Measurements from ENCODE around the gene RPP25L. TPM values are rescaled to one million over a fixed set of nuclear protein-coding genes. Genes with fewer than 3 reads are reported as not detected.
A peak's percentile ranks its signal among the peaks of the same experiment; 100 is the strongest.

RPP25L gene
- total RNA-seq, 1 experiment from 2014 or later = 46.0 TPM

DNA sequence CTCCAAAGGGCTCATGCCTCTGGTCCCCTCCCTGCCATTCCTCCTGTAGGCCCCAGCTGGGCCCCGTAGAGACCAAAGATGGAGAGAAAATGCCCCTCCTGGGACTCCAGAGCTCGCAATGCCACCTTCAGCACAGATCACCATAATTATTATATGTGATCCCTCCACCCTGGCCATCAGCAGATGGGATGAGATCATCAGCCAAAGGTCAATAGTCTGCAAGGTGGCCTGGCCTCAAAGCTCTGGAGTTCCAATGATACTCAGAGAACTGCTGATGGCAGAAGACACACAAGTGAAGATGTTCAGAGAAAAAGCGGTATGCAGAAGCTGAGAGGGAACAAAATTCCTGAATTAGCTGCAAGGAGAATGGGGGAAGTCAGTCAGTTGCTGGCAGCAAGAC, 5.0 kb downstream of the RPP25L start:
- H3K36me3 ChIP-seq (replicated peaks; ENCODE audit: control insufficient read depth, insufficient read depth, low read length) = no peaks in the 10 kb centered on the region
- no peak for DNase-seq
- H3K27me3 ChIP-seq (ENCODE audit: control insufficient read depth, insufficient read depth, low read length) = no peaks in the 10 kb centered on the region
- H3K4me3 ChIP-seq (ENCODE audit: insufficient read depth, low read depth, low read length) = no peak overlapping the region

DNA sequence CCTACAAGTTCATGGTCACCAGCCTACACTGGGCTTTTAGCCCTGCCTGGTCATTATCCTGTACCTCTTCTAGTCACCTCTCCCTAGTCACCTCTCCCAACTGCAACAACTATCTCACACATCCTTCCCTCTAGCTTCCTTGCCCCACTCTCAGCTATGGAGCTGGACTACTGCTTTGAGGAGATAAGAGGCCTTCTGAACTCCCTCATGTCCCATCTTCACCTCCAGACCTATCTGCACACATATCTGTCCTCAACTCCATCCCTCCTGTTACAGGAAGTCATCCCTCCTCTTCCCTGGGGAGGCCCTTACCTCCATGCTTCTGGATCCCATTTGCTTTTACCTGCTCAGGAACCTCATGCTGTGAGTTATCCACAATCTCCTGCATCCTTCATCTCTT, 5.7 kb downstream of the RPP25L start:
- no peak overlapping the region for H3K4me3 ChIP-seq (ENCODE audit: insufficient read depth, low read depth, low read length)
- H3K27me3 ChIP-seq (ENCODE audit: control insufficient read depth, insufficient read depth, low read length) = no peaks in the 10 kb centered on the region
- no peak for DNase-seq
- H3K36me3 ChIP-seq (replicated peaks; ENCODE audit: control insufficient read depth, insufficient read depth, low read length) = no peaks in the 10 kb centered on the region

DNA sequence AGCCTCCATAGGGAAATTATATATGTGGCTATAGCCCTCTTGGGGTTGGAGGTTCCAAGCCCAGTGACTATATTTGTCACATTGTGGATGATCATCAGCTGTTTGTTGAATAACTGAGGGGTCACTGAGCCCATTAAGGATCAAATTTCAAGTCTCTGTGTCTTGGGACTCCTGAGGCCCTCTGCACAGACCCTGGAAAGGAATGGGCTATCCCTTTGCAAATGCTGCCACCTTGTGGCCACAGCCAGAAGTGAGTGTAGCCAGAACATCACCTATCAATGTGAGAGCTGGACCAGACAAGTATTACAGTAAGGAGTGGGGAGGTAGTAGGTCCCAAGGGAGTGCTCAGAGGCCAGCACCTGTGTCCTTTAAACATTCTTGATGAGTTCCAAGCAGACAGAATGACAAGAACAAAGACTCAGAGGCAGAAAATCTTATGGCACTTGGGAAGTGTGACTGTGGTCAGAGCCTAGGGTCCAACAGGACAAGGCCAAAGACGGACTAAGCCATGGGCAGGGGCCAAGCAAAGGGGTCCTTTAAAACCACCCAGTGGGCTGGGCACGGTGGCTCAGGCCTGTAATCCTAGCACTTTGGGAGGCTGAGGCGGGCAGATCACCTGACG, 8.2 kb downstream of the RPP25L start:
- Histone ChIP-seq H3K4me3 (ENCODE audit: insufficient read depth, low read depth, low read length) (no peak overlapping the region), H3K36me3 (replicated peaks; ENCODE audit: control insufficient read depth, insufficient read depth, low read length) (no peaks in the 10 kb centered on the region), H3K27me3 (ENCODE audit: control insufficient read depth, insufficient read depth, low read length) (no peaks in the 10 kb centered on the region)
- peak; percentile 93 for DNase-seq

DNA sequence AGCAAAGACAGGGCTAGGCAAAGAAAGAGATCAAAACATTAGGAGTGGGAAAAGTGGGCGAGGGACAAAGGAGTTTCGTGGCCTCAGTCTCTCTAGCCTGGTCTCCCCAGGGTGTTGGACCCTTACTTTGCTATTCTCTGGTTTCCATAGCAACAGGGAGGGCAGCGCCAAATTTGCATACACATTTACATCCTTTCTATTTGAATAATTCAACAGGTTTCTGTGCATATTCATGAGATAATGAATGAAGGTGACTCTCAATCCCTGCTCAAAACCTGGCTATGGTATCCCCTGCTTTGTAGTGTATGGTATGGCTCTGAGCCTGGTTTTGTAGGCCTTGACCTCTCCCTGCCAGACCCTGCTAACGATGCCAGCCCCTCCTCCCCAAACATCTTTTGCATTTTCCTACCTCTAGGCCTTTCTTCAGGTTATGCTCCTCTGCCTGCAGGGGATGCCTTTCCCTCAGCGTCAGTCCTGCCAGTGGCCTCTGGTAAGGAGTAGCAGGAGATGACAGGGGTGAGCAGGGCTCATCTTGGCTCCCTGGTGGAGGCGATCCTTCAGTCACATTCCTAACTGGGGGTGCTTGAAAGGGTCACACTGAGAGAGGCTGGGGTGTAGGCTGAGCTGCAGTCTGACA, 9.8 kb downstream of the RPP25L start:
- H3K36me3 ChIP-seq (replicated peaks; ENCODE audit: control insufficient read depth, insufficient read depth, low read length) = no peaks in the 10 kb centered on the region
- peak; percentile 69 for DNase-seq
- H3K27me3 ChIP-seq (ENCODE audit: control insufficient read depth, insufficient read depth, low read length) = no peaks in the 10 kb centered on the region
- H3K4me3 ChIP-seq (ENCODE audit: insufficient read depth, low read depth, low read length) = no peak overlapping the region

DNA sequence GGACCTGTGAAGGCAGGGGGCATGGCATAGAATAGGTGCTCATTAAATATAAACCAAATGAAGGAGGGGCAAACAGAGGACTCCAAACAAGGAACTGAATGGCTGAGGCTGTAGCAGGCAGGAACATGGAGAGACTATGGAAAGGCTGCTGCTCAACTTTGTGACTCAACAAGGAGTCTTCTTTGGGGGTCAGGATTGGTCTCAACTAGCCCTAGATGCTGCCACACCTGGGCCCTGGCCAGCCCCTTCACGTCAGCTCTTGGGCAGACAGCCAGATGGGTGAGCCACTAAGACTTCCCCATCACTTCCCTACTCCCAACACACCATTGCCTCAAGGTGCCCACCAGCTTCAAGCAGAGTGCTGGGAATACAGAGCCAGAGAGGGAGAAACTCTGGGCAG, 11.0 kb downstream of the RPP25L start:
- Histone ChIP-seq H3K27me3 (ENCODE audit: control insufficient read depth, insufficient read depth, low read length) (no peaks in the 10 kb centered on the region), H3K4me3 (ENCODE audit: insufficient read depth, low read depth, low read length) (no peak overlapping the region), H3K36me3 (replicated peaks; ENCODE audit: control insufficient read depth, insufficient read depth, low read length) (no peaks in the 10 kb centered on the region)
- DNase-seq = no peak

DNA sequence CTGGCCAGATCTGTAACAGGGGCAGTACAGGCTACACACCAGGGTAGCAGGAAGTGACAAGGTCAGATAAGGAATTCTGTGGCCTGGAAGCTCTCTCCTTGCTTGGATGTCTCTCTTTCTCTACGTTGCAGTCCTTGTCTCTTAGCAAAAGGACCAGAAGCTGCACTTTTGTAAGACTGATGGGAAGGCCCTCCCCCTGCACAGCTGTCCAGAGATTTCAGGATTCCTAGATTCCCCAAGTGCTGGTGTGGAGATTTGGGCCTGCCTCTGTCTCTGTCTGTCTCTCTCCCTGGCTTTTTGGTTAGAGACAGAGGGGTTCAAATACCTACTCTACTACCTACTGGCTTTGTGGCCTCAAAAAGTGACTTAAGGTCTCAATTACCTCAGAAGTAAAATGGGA, 12.4 kb downstream of the RPP25L start:
- Histone ChIP-seq H3K4me3 (ENCODE audit: insufficient read depth, low read depth, low read length) (no peak overlapping the region), H3K36me3 (replicated peaks; ENCODE audit: control insufficient read depth, insufficient read depth, low read length) (no peaks in the 10 kb centered on the region), H3K27me3 (ENCODE audit: control insufficient read depth, insufficient read depth, low read length) (no peaks in the 10 kb centered on the region)
- no peak for DNase-seq

DNA sequence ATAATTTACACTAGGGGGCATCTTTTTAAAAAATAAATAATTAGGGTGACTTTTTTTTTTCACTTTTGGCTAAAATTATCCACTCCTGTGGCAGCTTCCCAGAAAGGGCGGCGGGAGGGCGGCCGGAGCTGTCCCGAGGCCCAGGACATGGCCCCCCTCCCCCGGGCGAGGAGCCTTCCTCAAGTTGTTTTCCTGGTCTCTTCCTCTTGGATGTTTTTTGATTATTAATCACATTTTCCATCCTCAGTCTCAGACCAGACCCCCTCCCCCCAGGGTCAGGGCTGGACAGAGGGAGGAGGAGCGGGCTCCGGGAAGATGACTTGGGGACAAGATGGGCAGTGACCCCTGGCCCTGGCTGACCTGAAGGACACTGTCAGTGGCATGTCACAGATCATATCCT, 17.7 kb downstream of the RPP25L start:
- Histone ChIP-seq H3K27me3 (ENCODE audit: control insufficient read depth, insufficient read depth, low read length) (peaks cover 45% of the 10 kb centered on the region), H3K4me3 (ENCODE audit: insufficient read depth, low read depth, low read length) (no peak overlapping the region), H3K36me3 (replicated peaks; ENCODE audit: control insufficient read depth, insufficient read depth, low read length) (no peaks in the 10 kb centered on the region)
- no peak for DNase-seq

DNA sequence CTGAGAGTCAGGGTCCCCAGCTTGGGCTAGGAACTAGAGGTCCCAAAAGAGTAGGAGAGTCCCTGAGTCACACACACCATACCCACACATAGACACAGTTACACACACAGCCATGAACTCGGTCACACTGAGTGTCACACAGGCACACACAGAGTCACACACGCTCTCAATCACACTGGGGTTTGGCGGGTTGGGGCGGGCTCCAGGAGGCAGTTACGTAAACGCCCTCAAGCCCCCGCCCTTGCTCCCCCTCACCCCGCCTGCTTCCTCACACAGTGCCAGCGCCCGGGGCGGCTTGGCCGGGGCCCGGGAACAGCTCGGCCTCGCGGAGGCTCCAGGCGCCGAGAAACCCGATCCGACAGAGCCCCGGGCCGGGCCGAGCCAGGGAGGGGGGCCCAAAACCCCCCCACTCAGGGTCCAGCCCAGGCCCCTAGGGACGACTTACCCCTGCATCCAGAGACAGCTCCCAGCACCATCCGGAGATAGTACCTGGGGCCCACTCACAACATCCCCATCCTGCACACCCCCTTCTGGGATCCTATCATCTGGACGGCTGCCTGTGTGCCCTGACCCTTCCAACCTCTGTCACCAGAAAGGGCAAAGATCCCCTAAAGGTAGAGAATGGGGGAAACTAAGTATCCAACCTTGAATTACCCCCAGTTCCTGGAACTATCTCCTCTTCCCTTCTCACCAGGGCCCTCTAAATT, 18.8 kb downstream of the RPP25L start:
- H3K4me3 ChIP-seq (ENCODE audit: insufficient read depth, low read depth, low read length) = no peak overlapping the region
- peaks cover 56% of the 10 kb centered on the region for H3K27me3 ChIP-seq (ENCODE audit: control insufficient read depth, insufficient read depth, low read length)
- peak; percentile 93 for DNase-seq
- H3K36me3 ChIP-seq (replicated peaks; ENCODE audit: control insufficient read depth, insufficient read depth, low read length) = no peaks in the 10 kb centered on the region

DNA sequence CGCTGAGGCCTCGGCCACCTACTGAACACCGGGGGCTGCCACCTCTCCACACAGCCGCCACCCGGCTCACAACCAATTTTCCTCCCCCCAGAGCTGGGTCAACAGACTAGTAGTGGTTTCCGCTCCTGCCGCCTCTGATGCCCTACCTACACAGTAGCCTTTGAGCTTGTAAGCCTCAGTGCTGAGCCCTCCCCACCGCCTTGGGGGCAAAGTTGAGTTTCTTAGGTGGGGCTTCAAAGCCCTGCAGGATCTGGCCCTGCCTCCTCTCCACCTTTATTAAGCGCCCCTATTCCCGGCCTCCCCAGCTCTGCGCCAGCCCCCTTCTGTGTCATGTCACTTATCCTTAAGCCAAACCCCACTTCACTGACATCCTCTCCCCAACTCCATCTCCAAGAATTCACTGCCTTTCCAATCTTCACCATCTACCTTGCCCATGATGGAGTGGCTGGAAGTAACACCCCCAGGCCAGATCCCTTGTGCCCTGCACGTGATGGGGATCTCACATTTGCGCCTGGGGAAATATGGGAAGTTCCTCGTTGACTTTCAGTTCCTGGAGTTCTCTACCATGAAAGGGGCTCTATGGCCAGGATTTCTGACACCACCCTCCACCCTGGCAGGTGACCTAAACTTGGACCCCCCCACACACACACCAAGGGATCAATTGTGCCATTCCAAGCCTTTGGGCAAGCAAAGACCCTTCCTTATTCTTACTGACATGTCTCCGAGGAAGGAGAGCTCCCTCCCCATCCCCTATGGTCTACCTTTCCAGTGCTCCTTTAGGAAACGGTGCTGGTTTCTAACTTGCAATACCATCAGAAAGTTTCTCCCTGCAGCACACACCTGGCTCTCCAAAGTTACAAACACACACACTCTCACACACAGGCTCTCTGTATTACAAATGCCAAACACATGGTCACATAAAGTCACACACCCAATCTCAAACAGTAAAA, 19.7 kb downstream of the RPP25L start:
- Histone ChIP-seq H3K4me3 (ENCODE audit: insufficient read depth, low read depth, low read length) (no peak overlapping the region), H3K27me3 (ENCODE audit: control insufficient read depth, insufficient read depth, low read length) (peaks cover 65% of the 10 kb centered on the region), H3K36me3 (replicated peaks; ENCODE audit: control insufficient read depth, insufficient read depth, low read length) (no peaks in the 10 kb centered on the region)
- peak; percentile 67 for DNase-seq

DNA sequence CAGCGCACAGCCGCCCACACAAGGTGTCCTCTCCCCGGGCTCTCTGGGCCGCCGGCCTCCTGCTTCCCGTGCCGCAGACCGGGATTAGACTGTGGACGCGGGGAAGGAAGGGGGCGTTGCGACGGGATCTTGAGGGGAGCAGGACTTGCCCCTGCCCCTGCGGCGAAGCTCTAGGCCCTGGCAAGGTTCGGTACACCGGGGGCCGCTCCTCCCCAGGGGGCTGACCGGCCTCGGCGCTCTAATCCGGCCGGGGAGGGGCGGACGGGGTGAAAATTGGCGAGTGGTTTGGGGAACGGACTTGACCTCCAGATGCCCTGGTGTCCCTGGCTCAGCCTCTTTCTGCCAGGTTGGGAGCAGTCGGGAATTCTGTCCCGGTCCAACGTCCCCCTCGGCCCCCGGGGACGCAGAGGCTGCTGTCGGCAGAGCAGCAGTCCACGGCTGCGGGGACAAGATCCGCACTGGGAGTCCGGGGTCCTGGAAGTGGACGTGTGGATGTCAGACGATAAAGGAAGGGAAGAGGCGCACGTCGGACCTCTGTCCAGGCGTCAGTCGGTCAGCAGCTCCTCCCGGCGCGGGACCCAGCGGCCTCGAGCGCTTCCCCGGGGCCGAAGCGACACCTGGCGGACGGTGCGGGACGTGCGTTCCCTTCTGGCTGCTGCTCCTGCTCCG, 20.5 kb downstream of the RPP25L start:
- DNase-seq = peak; percentile 97
- peak overlapping the region; percentile 64 for H3K4me3 ChIP-seq (ENCODE audit: insufficient read depth, low read depth, low read length)
- no peaks in the 10 kb centered on the region for H3K36me3 ChIP-seq (replicated peaks; ENCODE audit: control insufficient read depth, insufficient read depth, low read length)
- peaks cover 73% of the 10 kb centered on the region for H3K27me3 ChIP-seq (ENCODE audit: control insufficient read depth, insufficient read depth, low read length)

DNA sequence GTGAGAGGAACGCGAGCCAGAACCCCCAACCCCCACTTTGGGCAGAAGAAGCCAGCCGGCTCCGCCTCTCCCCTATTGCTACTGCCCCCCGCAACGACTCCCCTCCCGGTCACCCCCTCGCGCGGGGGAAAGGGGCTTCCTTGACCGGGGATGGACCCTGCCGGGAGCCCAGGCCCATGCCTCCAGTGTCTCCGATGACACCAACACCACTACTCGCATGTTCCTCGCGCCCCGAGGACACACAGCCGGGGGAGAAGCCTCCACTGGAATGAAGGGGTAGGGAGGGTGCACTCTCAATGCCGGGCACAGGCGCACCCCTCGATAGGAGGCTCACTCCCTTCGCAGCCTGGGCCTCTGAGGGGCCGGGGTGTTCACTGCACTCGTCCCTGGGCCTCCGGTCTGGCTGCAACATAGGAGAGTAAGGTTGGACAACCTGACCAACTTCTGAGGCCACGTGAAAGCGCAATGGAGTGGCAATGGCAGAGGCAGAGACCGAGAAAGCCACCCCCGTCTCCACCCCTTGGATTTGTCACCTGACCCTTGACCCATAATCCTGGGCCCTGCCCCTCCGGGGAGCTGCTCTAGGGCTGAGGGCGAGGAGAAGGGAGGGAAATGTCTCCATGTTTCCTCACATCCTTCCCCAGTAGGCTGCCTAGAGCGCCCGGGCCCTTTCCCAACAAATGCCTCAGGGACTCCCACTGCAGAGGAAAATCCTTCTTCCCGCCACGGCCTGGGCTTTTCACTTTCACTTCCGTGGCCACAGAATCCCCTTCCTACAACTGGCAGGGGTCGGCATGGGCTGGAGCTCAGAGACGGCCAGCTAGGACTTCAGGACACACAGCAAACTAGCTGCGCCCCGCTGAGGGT, 21.3 kb downstream of the RPP25L start:
- Histone ChIP-seq H3K4me3 (ENCODE audit: insufficient read depth, low read depth, low read length) (peak overlapping the region; percentile 64), H3K36me3 (replicated peaks; ENCODE audit: control insufficient read depth, insufficient read depth, low read length) (no peaks in the 10 kb centered on the region), H3K27me3 (ENCODE audit: control insufficient read depth, insufficient read depth, low read length) (peaks cover 81% of the 10 kb centered on the region)
- peak; percentile 84 for DNase-seq

DNA sequence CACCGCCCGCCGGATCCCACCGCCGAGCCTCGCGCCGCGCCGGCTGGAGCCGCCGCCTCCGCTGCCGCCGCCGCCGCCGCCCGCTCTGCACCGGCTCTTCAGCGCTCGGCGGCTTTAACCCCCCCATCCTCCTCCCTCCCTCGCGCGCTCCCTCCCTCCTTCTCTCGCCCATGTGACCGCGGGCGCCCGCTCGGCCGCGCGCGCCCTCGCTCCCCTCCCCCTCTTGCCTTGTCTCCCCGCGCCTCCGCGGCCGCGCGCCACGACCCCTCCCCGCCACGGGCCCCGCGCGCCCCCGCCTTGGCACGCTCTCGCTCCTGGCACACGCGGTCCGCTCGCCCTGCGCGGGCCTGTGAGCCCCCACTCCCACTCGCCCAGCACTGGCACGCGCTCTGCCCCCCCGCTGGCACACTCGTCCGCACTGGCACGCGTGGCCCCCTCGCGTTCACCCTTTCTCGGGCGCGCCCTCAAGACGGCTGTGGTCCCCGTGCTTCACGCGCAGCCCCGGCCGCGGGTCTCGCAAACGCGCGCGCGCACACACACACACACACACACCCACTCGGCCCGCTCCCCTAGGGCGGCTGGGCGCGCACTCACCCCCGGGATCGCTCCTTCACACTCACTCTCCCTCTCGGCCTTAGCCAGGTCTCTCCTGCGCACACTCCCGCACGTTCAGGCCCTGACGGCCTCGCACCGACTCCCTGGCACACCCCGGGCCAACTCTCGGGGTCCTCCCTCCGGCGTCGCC, 22.1 kb downstream of the RPP25L start, which contains the start of gene CNTFR:
Gene CNTFR (minus strand): TSS at position 89 of the 745 bp plus-strand sequence. CDS start 20,743 bp downstream, outside the sequence.
- DNase-seq = peak; percentile 95
- Histone ChIP-seq H3K27me3 (ENCODE audit: control insufficient read depth, insufficient read depth, low read length) (peaks cover 89% of the 10 kb centered on the region), H3K4me3 (ENCODE audit: insufficient read depth, low read depth, low read length) (peak within 1 kb of the TSS; percentile 64), H3K36me3 (replicated peaks; ENCODE audit: control insufficient read depth, insufficient read depth, low read length) (no peaks in the 10 kb centered on the region)
